ENCODE data around the gene DACT2.
"Not testable (repeated sequence)": the region's sequence is repeated elsewhere in the genome, so short reads cannot be mapped to it uniquely, and the experiment has no call there.

The DACT2 gene

DNA sequence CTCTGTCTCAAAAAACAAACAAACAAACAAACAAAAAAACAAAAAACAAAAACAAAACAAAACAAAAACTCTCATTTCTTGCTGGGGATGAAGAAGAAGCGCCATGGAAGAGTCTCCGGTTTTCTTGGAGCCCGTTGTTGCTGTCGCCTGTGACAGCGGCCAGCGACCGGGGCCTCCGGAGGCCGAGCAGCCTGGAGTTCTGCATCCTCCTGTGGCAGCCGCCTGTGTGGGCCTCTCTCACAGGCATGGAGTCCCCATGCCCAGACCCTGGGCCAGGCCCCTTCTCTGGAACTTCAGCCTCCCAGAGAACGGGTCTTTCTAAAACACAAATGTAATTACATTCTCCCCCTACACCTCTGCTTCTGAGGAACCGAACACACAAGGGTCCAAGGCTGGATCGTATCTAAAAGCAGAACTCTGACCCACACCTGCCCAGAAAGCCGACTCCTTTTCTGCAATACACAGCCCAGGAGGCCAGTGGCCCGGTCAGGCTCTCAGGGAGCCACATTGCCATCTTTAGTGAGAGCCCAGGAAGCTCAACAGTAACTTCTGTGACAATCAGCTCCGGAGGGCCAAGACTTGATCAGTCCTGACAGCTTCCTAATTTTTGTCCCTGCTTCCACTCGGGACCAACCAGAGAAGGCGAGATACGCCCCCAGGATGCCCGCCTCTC, 18.5 kb downstream of the DACT2 start:
- DNase-seq, result no peak

GRCh38 chr6:168299541-168300511, 19.8 kb downstream of the DACT2 start:
- no peak for DNase-seq

DNA sequence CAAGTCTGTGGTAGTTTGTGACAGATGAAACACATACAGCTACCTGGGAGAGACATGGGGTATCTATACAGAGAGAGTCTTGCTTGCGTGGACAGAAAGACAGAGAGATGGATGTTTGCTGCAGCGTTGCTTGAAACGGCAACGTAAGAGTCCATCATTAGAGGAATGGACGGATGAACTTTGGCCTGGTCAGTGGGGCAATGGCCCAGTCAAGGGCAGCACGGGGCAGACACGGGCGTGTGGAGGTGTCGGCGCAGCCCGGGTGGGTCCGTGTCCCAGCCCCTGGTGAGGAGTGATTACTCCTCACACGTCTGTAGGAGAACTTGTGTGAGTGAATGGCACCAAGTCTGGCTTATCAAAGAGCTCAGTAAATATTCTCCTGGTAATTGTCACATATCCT, 21.9 kb downstream of the DACT2 start:
- DNase-seq, result no peak

- no peak for DNase-seq
These were observed 24.7 kb downstream of the DACT2 start for GRCh38 chr6:168294901-168295300.

GRCh38 chr6:168293636-168294530, 25.7 kb downstream of the DACT2 start:
- DNase-seq, result no peak

DNA sequence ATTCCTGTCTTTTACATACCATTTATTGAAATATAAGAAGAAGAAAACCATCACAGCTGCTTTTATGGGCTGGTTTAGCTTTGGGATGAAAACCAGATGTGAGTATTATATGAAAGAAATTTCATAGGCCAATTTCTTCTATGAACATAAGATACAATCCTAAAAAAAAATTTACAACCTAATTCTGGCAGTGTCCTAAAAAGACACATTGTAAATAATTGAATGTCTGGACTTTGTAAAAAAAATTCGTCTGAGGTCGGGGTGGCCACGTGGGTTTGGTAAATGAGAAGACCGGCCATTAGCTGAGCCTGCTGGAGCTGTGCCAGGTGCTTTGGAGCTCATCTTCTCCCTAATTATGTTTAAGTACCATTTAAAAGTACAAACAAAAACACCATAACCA, 26.8 kb downstream of the DACT2 start:
- no peak for DNase-seq

DNA sequence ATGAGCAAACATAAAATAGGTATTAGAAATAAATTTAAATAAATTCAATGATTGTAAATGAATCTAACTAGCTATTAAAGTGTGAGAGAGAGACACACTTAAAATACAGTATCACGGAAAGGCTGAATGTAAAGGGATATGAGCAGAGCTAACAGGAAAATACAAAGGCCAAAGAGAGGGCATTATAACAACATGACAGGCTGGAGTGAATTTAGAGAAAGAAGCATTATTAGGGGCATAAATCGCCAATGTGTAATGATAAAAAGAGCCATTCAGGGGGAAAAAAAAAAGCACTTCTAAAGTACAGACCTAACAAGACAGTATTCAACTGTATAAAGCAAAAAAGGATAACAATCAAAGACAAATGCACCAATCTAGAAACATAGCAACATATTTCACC, 28.1 kb downstream of the DACT2 start:
- DNase-seq, result no peak

DNA sequence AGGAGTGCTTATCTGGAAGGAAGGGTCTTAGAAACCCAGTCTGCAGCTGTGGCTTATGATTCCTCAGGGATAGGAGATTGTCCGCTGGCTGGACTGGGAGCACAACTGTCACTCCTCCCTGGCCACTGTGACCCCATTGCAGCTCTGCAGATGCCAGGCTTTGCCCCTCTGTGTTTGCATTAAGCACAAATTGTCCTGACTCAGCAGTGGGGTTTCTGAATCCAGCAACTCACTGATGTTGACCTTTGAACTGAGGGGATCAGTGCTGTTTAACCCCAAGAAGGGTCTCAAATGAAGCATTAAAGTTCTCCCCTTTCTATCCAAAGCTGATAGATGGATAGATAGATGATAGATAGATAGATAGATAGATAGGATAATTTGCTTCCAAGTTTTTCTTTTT, 29.5 kb downstream of the DACT2 start:
- no peak for DNase-seq

- no peak for DNase-seq
These were observed 30.0 kb downstream of the DACT2 start for GRCh38 chr6:168289571-168289962.

- DNase-seq, result no peak
These were observed 30.6 kb downstream of the DACT2 start for GRCh38 chr6:168288781-168289570.

DNA sequence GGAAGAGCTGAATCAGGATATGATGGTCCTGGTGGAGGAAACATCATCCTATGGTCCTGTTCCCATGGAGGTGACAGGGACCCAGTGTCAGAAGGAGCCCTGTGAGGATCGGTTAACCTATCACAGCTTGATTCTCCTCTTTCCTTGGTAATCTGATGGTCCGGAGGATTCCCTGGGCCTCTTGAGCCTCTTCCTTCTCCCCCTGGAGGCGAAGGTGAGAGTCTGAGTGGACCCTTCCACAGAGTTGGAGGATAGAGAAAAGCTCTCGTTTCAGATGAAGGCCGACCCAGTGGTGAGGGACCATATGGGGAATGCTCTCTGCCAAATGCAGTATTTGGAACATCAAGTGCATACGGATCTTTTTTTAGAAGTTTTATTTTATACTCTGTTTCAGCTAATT, 32.1 kb downstream of the DACT2 start:
- not testable (repeated sequence) for DNase-seq

DNA sequence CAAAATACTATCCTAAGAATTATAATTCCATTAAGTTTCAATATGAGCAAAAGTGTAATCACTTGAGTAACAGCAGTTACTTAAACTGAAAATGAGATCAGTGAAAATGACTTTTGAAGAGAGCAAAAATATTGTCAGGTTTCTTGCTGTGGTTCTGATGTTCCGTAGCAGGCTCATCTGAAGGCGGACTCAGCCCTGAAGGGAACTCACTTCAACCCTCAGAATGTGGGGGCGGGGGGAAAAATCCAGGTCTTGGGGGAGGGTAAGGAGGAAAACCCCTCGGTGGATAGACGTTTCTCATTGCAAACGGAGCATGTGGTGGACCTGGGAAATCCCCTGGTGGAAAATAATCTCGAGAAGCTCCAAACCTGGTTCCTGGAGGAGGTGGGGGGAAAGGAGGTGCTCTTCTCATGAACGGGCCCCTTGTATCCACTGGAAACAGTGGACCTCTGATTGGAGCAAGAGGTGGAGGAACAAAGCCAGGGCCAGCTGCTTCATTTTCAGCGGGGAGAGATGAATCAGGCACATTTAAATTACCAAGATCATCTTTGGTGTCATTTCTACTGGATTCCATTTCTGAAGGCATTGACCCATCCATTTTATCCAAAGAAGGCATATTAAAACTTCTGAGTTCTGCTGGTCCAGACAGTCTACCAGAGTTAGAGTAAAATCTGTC, 32.7 kb downstream of the DACT2 start:
- not testable (repeated sequence) for DNase-seq

DNA sequence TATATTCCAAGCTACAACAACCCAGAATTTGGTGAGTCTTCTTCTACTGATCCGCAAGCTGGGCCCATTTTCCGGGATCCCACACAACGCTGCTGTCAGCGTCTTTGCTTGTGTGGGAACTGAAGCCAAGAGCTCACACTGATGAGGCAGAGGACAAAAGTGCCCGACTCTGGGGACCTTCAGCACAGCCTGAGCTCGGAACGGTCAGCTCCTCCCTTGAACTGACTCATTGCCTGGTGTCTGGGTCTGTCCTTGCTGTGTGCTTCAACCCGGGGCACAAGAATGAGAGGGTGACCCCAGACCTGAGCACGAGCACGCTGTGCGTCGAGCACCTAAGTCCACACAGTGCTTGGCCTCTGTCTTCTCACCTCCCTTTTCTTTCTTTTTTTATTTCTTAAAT, 33.5 kb downstream of the DACT2 start:
- DNase-seq, result no peak

GRCh38 chr6:168285456-168285855, 34.1 kb downstream of the DACT2 start:
- no peak for DNase-seq

- no peak for DNase-seq
These were observed 35.4 kb downstream of the DACT2 start for GRCh38 chr6:168284187-168284586.

- DNase-seq, result no peak
These were observed 35.9 kb downstream of the DACT2 start for GRCh38 chr6:168283686-168284025.

DNA sequence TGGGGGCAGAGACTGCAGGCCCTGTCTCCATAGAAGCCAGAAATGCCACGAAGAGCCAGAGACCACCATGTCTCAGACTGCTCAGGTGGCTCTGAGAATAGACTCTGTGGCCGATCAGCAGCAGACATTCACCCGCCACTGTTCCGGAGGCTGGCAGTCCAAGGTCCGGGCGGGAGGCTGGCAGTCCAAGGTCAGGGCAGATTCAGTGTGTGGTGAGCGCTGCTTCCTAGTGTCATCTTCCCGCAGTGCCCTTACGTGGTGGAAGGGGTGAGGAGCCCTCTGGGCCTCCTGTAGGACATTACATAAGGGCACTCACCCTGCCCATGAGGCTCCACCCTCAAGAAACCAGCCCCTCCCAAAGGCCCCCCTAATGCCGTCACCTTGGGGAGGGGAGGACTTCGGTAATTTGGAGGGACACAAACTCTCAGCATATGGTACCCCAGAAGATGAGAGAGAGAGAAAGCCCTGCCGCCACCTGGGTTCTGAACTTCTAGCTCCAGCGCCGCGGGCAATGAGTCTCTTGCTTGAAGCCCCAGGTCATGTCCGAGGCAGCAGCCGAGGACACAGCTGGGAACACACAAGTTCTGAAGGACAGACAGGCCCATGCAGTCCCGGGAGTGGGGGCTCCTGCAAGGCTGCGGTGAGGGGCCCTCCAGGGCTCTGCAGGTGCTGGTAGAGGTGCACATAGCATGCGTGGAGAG, 36.4 kb downstream of the DACT2 start:
- DNase-seq, result no peak

DNA sequence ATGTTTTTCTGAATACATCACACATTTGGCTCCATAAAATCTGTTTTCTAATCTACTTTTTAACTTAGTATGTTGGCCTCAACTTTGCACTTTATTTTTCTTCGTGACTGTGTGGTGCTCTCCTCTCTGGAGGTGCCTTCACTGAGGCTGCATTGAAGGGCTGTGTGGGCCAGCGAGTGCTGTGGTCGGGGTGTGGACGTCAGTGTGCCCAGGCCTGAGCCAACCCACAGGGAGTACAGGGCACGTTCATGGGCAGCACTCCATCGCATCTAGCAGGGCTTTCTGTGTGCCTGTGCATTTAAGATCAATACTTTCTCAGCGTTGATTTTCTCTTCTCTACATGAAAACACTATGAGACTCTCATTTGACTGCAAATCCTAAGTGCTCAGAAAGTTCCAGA, 37.8 kb downstream of the DACT2 start:
- DNase-seq, result no peak

DNA sequence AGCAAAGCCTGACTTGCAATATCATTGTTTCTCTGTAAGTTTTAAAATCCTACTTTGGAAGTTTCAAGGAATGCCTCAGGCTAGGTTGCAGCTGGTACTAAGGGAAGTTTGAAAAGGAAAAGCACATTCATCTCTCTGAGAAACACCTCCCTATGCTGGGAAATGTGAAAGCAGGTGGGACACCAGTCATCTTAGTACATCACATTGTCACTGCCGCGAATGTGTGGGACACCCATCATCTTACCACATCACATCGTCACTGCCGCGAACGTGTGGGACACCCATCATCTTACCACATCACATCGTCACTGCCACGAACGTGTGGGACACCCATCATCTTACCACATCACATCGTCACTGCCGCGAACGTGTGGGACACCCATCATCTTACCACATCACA, 38.3 kb downstream of the DACT2 start:
- DNase-seq, result not testable (repeated sequence)

- DNase-seq, result no peak
These were observed 38.7 kb downstream of the DACT2 start for GRCh38 chr6:168280899-168281245.

All from activated gamma-delta T cell treated with Interleukin-2 at 50 U/mL for 16 hours (primary cell).